Measurements from ENCODE around the gene GCGR. TPM values are rescaled to one million over a fixed set of nuclear protein-coding genes. Genes with fewer than 3 reads are reported as not detected.

Gene GCGR
- total RNA-seq, 2 donors from 2014 or later: 0.52 to 5.3 TPM

GRCh38 chr17:81823820-81824550, 20.0 kb downstream of the GCGR start:
- TF ChIP-seq CTCF (IDR thresholded peaks at IDR 0.05): no peak
- TF ChIP-seq POLR2A (IDR thresholded peaks at IDR 0.05): no peak
- DNase-seq: no peak
- intact Hi-C loops (cut with DNase I): no loop called here
- H3K4me1 ChIP-seq: peaks cover 38% of the 10 kb centered on the region
- H3K27ac ChIP-seq: no peak overlapping the region
- H3K9me3 ChIP-seq: no peaks in the 10 kb centered on the region
- H3K36me3 ChIP-seq (replicated peaks in 1 of 2; ENCODE audit: insufficient read depth in 1 of 2, low read depth in 2 of 2): no peaks in the 10 kb centered on the region
- 93 to 95% methylated on average over 20 to 31 of the region's 33 CpGs for WGBS, 2 donors
- no peak for ATAC-seq
- H3K27me3 ChIP-seq: no peaks in the 10 kb centered on the region
- no peak overlapping the region for H3K4me3 ChIP-seq

GRCh38 chr17:81824595-81824994, 20.6 kb downstream of the GCGR start:
- no peaks in the 10 kb centered on the region for H3K27me3 ChIP-seq
- ATAC-seq: no peak
- no peak overlapping the region for H3K4me3 ChIP-seq
- TF ChIP-seq CTCF (IDR thresholded peaks at IDR 0.05) (no peak), POLR2A (IDR thresholded peaks at IDR 0.05) (no peak)
- no peak for DNase-seq
- H3K27ac ChIP-seq: no peak overlapping the region
- H3K9me3 ChIP-seq: no peaks in the 10 kb centered on the region
- intact Hi-C loops (cut with DNase I): no loop called here
- H3K4me1 ChIP-seq: peaks cover 38% of the 10 kb centered on the region
- 82% methylated on average over 11 of the region's 11 CpGs; no CpG with 5 or more reads in 1 of the 2 donors for WGBS, 2 donors
- H3K36me3 ChIP-seq (replicated peaks in 1 of 2; ENCODE audit: insufficient read depth in 1 of 2, low read depth in 2 of 2): no peaks in the 10 kb centered on the region

- no peak for DNase-seq
- no peaks in the 10 kb centered on the region for H3K36me3 ChIP-seq (replicated peaks in 1 of 2; ENCODE audit: insufficient read depth in 1 of 2, low read depth in 2 of 2)
- no peak for TF ChIP-seq POLR2A (IDR thresholded peaks at IDR 0.05)
- TF ChIP-seq CTCF (IDR thresholded peaks at IDR 0.05): no peak
- ATAC-seq: no peak
- 85 to 90% methylated on average over 8 to 11 of the region's 11 CpGs for WGBS, 2 donors
- H3K27me3 ChIP-seq: no peaks in the 10 kb centered on the region
- intact Hi-C loops (cut with DNase I): no loop called here
- H3K27ac ChIP-seq: no peak overlapping the region
- no peak overlapping the region for H3K4me3 ChIP-seq
- H3K9me3 ChIP-seq: no peaks in the 10 kb centered on the region
- peaks cover 36% of the 10 kb centered on the region for H3K4me1 ChIP-seq
These were observed 22.0 kb downstream of the GCGR start for GRCh38 chr17:81825841-81826466.

- ATAC-seq (no peak), DNase-seq (no peak)
- Histone ChIP-seq H3K4me1 (peaks cover 30% of the 10 kb centered on the region), H3K4me3 (no peak overlapping the region), H3K27ac (peak overlapping the region in 2 of 4 donors; percentile 12 to 37), H3K36me3 (replicated peaks in 1 of 2; ENCODE audit: insufficient read depth in 1 of 2, low read depth in 2 of 2) (no peaks in the 10 kb centered on the region), H3K9me3 (no peaks in the 10 kb centered on the region), H3K27me3 (no peaks in the 10 kb centered on the region)
- 43 to 57% methylated on average over 5 to 7 of the region's 7 CpGs for WGBS, 2 donors
- intact Hi-C loops (cut with DNase I): no loop called here
- TF ChIP-seq POLR2A (IDR thresholded peaks at IDR 0.05) (no peak), CTCF (IDR thresholded peaks at IDR 0.05) (no peak)
These were observed 24.7 kb downstream of the GCGR start for GRCh38 chr17:81828656-81829055.

Measured in body of pancreas (tissue), 4 donors.